Stimulated activated CD8-positive, alpha-beta memory T cell treated with anti-CD3 and anti-CD28 coated beads, Interleukin-12 subunit alpha, Interleukin-12 subunit beta, amount 100 ng/mL, for 4 hours (primary cell): ENCODE data around the gene LCP1.

Source experiments
- DNase-seq: peaks from one replicate; pipeline ENCODE4 v3.0.0-alpha.2; 2020; ENCODE audit warnings: low read depth

LCP1 gene

GRCh38 chr13:46158222-46158621 is 23.8 kb downstream of the LCP1 start:
- no peak for DNase-seq

- DNase-seq: no peak
Observed at GRCh38 chr13:46154136-46154801, 27.7 kb downstream of the LCP1 start.

- no peak for DNase-seq
Observed at GRCh38 chr13:46152627-46153328, 29.2 kb downstream of the LCP1 start.

GRCh38 chr13:46150134-46150693 is 31.8 kb downstream of the LCP1 start:
- no peak for DNase-seq

- DNase-seq: no peak
Observed at GRCh38 chr13:46149272-46150133, 32.5 kb downstream of the LCP1 start.

GRCh38 chr13:46146898-46147297 is 35.1 kb downstream of the LCP1 start:
- no peak for DNase-seq

- DNase-seq: no peak
Observed at GRCh38 chr13:46145950-46146349, 36.0 kb downstream of the LCP1 start.

GRCh38 chr13:46145135-46145534 is 36.8 kb downstream of the LCP1 start:
- DNase-seq: no peak

- DNase-seq: no peak
Observed at GRCh38 chr13:46143184-46143701, 38.7 kb downstream of the LCP1 start.

GRCh38 chr13:46142776-46143175 is 39.2 kb downstream of the LCP1 start:
- no peak for DNase-seq

DNA sequence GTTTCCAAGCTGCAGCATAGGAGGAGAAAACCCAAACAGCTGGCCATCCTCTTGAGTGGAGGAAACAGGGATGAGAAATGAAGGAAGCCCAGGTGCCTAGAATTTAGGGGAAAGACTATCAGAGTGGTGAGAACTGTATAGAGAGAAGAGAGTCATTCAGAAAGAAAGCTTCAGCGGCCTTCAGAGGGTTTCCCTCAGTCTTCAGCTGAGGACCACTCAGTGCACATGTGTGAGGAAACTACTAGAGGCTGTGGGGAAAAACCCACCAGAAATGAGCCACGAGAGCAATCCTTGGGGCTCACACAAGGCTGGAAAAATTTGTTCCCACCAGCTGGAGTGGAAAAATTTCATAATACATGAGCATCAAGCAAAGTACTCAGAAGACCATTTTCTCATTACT is 41.9 kb downstream of the LCP1 start:
- DNase-seq: no peak

- DNase-seq: no peak
Observed at GRCh38 chr13:46137627-46138317, 44.2 kb downstream of the LCP1 start.

DNA sequence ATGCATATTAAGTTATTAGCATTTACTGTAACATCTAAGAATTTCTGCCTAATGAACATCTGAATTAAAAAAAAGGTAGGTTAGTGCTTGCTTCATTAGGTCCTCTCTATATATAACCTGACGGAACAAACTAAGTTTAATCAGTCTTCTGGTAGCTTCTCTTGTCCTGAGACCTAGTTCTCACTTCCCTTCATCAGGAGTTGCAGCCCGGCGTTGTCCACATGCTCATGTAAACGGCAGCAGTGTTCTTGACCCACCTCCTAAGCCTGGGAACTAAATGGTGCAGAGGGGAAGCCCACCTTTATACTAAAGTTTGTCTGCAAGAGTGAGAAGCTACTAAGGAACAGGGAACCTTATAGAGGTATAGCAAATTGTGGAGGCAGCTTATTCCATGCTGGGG is 45.3 kb downstream of the LCP1 start:
- no peak for DNase-seq

DNA sequence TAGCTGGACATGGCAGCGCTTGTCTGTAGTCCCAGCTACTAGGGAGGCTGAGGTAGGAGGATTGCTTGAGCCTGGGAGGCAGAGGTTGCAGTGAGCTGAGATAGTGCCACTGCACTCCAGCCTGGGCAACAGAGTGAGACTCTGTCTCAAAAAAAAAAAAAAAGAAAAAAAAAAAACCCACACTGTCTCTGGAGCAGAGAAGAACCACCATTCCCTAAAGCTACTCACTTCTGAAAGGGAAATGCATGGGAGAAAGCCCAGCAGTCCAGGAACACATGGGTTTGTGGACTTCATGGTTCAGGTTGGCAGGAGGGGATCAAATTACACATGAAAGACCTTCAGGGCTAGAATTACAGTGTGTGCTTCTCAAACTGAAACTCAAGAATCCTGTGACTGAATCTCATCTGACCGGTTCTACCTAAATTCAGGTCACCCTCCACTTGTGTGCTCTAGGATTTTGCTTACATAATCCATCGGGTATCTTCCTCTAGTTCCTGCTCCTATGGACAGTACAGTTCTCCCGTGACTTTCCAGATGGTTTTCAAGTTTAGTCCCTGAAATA is 46.9 kb downstream of the LCP1 start:
- no peak for DNase-seq

- DNase-seq: no peak
Observed at GRCh38 chr13:46134494-46134893, 47.5 kb downstream of the LCP1 start.

GRCh38 chr13:46132109-46132508 is 49.9 kb downstream of the LCP1 start:
- DNase-seq: no peak

GRCh38 chr13:46131705-46132104 is 50.3 kb downstream of the LCP1 start:
- no peak for DNase-seq

GRCh38 chr13:46129955-46130618 is 51.9 kb downstream of the LCP1 start:
- no peak for DNase-seq

GRCh38 chr13:46129124-46129523 is 52.9 kb downstream of the LCP1 start:
- DNase-seq: no peak

GRCh38 chr13:46127358-46128023 is 54.5 kb downstream of the LCP1 start:
- DNase-seq: no peak
